OCI-LY7 (cell line): ENCODE measurements around the gene IFT80.

Source experiments
- CTCF ChIP-seq: fragments of 200-600 bp; sonication (generic); conservative IDR thresholded peaks from 2 replicates; pipeline ENCODE4 v1.5.1; 2014; ENCODE audit warnings: mild to moderate bottlenecking, antibody characterized with exemption, low read length, moderate library complexity, mixed read lengths
- EZH2phosphoT487 ChIP-seq: fragments of 200-600 bp; sonication (generic); IDR thresholded peaks from 2 replicates; pipeline ENCODE4 v1.6.1; 2018; ENCODE audit warnings: low read depth, borderline replicate concordance, mild to moderate bottlenecking, mixed run types, antibody characterized with exemption, low read length, moderate library complexity, mixed read lengths

DNA sequence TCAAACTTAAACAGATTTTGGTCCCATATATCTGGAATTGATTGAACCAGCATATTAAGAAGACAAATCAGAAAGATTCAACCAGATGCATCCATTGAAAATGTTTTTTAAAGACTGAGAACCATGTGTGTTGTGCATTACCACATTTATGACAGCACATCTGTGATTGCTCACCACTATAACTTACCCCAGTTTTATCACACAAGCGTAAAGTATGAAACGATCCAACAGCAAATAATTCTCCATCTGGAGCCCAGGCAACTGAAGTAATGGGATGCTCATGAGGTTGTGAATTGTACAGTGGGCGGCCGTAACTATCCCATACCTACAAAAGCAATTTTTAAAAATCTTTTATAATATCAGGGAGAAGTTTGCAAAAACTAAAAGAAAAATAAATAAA is 43.2 kb downstream of the IFT80 start:
- TF ChIP-seq CTCF (no peak), EZH2phosphoT487 (no peak)
